Putamen (tissue), 1 donor: ENCODE results near the gene GALNT14.

Source experiments
- DNase-seq: peaks from one replicate; pipeline ENCODE4 v3.0.0-alpha.2; 2016; ENCODE audit warnings: low spot score

The GALNT14 gene

DNA sequence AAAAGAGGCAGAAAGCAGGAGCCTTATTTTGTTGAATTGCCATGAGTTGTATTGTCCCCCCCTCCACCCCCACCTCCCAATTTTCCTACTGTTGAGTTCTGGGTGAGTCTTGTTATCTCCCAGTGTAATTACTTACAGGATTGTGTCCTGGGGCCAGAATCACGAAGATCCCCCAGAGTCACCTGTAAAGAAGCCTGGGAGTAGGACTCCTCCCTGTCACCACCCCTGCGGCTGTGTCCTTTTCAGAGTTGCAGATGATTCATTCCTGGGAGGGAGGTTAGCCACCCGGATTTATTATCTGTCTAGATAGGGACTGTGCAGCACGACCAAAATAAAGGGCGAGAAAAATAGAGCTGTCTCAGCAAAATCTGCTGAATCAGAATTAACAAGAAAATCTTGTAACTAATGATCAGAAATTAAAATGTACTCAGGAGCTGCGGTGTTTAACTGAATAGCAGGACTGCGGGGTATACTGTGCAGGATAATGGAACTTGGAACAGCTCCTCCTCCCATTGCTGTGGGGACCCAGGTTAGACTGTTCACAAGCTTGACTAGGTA is 249.3 kb downstream of the GALNT14 start:
- no peak for DNase-seq

GRCh38 chr2:30886080-30886479 is 252.2 kb downstream of the GALNT14 start:
- DNase-seq = no peak

GRCh38 chr2:30883822-30884221 is 254.4 kb downstream of the GALNT14 start:
- no peak for DNase-seq

DNA sequence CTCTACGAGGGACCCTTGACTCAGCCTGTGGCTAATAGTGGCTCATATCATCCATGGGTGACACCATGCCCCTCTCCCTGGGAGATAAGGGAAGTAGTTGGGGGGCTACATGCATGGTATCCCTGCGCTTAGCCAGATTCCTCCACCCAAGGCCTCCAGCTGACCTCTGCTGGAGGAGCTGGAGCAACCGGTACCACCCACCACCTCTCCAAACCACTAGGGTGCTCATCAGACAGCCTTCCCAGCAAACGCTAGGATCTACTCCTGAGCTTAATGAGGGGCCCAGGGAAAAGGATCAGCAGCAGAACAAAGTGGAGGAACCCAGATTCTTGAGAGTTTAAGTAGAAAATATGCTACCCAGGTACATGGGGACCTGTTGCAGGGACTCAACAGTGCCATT is 255.1 kb downstream of the GALNT14 start:
- DNase-seq = no peak

DNA sequence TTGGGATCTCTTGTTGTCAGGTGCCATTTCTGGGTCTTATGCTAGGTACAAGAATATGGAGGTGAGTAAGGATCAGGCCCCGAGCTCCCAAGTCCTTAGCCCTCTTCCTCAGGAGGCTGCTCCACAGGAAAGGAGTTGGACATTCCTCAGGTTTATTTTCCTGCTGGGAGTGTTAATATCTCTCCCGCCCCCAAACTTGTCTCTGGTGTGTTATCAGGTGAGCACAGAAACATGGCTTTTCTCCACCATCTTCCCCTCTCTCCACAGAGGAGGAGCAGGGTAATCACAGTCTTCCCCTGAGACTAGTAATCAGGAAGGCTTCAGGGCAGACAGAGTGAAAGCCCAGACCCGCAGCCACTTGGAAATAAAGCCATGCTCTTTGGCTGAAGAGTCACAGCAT is 257.7 kb downstream of the GALNT14 start:
- DNase-seq = no peak

- DNase-seq = no peak
Observed at GRCh38 chr2:30877833-30878232, 260.4 kb downstream of the GALNT14 start.

GRCh38 chr2:30872797-30873196 is 265.4 kb downstream of the GALNT14 start:
- no peak for DNase-seq

GRCh38 chr2:30871980-30872789 is 266.1 kb downstream of the GALNT14 start:
- DNase-seq = no peak

GRCh38 chr2:30871440-30871839 is 266.8 kb downstream of the GALNT14 start:
- DNase-seq = no peak

- DNase-seq = no peak
Observed at GRCh38 chr2:30869988-30870387, 268.3 kb downstream of the GALNT14 start.

DNA sequence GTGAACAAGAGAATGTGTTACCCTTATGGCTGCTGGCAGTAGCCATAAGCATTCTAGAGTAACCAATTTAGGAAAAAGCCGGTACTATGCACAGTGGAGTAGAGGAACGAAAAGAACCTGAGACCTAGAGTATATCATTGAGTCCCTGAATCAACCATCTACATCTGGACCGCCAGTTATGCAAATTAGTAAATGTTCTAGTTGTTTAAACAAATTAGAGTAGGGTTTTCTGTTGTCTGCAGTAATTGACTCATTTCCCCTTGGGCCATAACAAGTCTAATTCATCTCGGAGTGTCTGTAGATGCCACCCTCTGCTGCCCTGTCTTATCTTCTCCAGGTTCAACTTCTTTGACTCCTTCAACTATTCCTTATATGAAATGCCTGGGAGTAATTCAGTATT is 270.9 kb downstream of the GALNT14 start:
- no peak for DNase-seq

- DNase-seq = no peak
Observed at GRCh38 chr2:30866974-30867373, 271.3 kb downstream of the GALNT14 start.

DNA sequence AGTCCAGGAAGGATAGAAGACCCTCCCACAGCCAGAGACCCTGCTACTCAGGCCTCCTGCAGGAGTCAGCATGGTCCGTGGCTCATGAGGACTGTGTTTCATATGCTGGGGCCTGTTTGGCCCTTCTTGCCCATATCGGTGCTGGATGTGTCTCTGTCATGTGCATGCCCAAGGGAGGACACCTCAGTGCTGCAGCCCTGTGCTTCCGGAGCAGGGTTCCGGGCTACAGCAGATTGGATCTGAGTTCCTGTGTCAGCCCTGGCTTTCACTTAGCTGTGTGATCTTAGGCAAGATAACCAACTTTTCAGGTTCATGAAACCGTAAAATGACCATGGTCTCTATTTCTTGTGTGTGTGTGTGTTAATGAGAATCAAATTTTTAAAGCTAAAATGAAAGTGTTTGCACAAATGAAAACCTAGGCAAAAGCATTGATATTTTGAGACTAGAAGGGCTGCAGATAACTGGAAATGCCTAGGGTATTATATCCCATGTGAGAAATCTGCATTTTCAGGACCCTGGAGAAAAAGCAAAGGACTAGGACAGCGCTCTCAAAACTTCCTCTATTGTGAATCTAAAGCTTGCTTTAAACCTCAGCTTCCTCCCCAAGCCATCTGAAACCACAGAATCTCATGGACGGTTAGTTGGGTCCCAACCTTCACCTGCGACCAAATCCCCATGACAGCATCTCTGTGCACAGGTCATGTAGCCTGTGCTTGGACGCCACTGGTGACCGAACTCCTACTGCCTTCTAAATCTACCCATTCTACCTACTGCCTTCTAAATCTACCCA is 272.2 kb downstream of the GALNT14 start:
- no peak for DNase-seq

DNA sequence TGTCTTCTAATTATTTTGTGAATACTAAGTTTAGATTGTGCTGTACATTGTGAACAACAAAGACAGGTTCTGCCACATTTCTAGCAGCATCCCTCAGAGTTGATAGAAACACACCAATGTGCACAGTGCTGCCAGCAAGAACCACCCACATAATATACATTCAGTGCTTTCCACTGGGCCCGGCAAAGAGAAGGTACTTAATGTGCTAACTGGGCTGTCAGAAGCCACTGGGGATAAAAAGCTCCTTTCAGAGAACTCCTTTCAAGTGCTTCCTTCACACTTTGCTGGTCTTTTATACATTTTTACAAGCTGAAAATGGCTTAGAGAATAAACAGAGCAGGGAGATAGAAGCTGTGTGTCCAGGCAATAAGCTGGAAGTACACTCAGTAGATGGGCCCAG is 273.0 kb downstream of the GALNT14 start:
- DNase-seq = no peak

GRCh38 chr2:30862054-30862651 is 276.1 kb downstream of the GALNT14 start:
- DNase-seq = peak; percentile 71

DNA sequence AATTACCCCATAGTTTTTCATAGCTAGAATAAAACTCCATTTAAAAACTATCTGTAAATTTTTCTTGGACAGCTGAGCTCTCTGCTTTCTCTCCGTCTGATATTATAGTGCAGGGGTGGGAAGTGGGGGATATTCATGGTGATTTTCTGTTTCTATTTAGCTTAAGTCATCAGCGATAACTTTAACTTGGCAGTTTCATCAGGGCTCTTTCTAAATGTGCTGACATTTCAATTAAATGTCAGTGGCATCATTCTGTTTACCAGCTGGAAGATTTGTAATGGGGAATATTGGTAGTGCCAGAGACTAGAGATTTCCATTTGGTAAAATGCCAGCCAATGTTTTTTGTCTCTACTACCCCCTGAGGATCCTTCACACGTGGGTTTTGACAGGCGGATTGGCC is 277.5 kb downstream of the GALNT14 start:
- no peak for DNase-seq
